Neural cell (in vitro differentiated cells): ENCODE measurements around the gene TIMM17A.

ENCODE experiments used
- CTCF ChIP-seq: fragments of 450-650 bp; IDR thresholded peaks from 2 replicates; pipeline ENCODE4 v1.5.1; 2014; ENCODE audit warnings: antibody characterized with exemption, mild to moderate bottlenecking, moderate library complexity; ENCODE audit not compliant: poor library complexity, severe bottlenecking
- EP300 ChIP-seq: fragments of 450-650 bp; conservative IDR thresholded peaks from 2 replicates; pipeline ENCODE4 v1.6.1; 2014; ENCODE audit warnings: antibody characterized with exemption, mild to moderate bottlenecking, moderate library complexity; ENCODE audit not compliant: poor library complexity, severe bottlenecking
- EZH2 ChIP-seq: fragments of 200-600, 300-800 bp; shearing (Covaris generic), sonication (generic); IDR thresholded peaks from 2 replicates; pipeline ENCODE4 v1.6.1; 2014; ENCODE audit warnings: antibody characterized with exemption, low read length, borderline replicate concordance, mild to moderate bottlenecking; ENCODE audit not compliant: insufficient read depth, poor library complexity, severe bottlenecking
- MXI1 ChIP-seq: fragments of 450-650 bp; conservative IDR thresholded peaks from 2 replicates; pipeline ENCODE4 v1.6.1; 2014; ENCODE audit warnings: antibody characterized with exemption, mild to moderate bottlenecking; ENCODE audit not compliant: poor library complexity, severe bottlenecking
- POLR2AphosphoS5 ChIP-seq: IDR thresholded peaks from 2 replicates; pipeline ENCODE4 v1.6.1; 2012
- RAD21 ChIP-seq: fragments of 450-650 bp; conservative IDR thresholded peaks from 2 replicates; pipeline ENCODE4 v1.6.1; 2014; ENCODE audit warnings: antibody characterized with exemption, mild to moderate bottlenecking, moderate library complexity
- SMC3 ChIP-seq: fragments of 450-650 bp; conservative IDR thresholded peaks from 2 replicates; pipeline ENCODE4 v1.6.1; 2014; ENCODE audit warnings: antibody characterized with exemption, mild to moderate bottlenecking, moderate library complexity; ENCODE audit not compliant: poor library complexity
- TAF1 ChIP-seq: IDR thresholded peaks from 2 replicates; pipeline ENCODE4 v1.6.1; 2012; ENCODE audit warnings: low read depth
- TF ChIP-seq, protein P1 (sequence below): IDR thresholded peaks from 2 replicates; pipeline ENCODE4 v1.6.1; 2012; ENCODE audit warnings: borderline replicate concordance

GRCh38 chr1:202016022-202016810 is 60.9 kb downstream of the TIMM17A start:
- no peak for TF ChIP-seq CTCF
- TF ChIP-seq, protein P1, sequence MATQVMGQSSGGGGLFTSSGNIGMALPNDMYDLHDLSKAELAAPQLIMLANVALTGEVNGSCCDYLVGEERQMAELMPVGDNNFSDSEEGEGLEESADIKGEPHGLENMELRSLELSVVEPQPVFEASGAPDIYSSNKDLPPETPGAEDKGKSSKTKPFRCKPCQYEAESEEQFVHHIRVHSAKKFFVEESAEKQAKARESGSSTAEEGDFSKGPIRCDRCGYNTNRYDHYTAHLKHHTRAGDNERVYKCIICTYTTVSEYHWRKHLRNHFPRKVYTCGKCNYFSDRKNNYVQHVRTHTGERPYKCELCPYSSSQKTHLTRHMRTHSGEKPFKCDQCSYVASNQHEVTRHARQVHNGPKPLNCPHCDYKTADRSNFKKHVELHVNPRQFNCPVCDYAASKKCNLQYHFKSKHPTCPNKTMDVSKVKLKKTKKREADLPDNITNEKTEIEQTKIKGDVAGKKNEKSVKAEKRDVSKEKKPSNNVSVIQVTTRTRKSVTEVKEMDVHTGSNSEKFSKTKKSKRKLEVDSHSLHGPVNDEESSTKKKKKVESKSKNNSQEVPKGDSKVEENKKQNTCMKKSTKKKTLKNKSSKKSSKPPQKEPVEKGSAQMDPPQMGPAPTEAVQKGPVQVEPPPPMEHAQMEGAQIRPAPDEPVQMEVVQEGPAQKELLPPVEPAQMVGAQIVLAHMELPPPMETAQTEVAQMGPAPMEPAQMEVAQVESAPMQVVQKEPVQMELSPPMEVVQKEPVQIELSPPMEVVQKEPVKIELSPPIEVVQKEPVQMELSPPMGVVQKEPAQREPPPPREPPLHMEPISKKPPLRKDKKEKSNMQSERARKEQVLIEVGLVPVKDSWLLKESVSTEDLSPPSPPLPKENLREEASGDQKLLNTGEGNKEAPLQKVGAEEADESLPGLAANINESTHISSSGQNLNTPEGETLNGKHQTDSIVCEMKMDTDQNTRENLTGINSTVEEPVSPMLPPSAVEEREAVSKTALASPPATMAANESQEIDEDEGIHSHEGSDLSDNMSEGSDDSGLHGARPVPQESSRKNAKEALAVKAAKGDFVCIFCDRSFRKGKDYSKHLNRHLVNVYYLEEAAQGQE = no peak
- no peak for TF ChIP-seq SMC3
- no peak for TF ChIP-seq RAD21
- no peak for TF ChIP-seq EP300
- no peak for TF ChIP-seq EZH2
- TF ChIP-seq POLR2AphosphoS5 = no peak
- TF ChIP-seq MXI1 = no peak
- no peak for TF ChIP-seq TAF1
